T-helper 2 cell treated with Interferon-gamma antibody and Interleukin-4, amounts not matched to agents 5 μg/mL and 100 μg/mL, for 36 hours (primary cell): ENCODE results near the gene VPS33A.
"Not testable (repeated sequence)": the region's sequence is repeated elsewhere in the genome, so short reads cannot be mapped to it uniquely, and the experiment has no call there.

Experiments
- DNase-seq: peaks from one replicate; pipeline ENCODE4 v3.0.0; 2021; ENCODE audit warnings: low spot score
- H3K27ac Mint-ChIP-seq: one replicate; pipeline ENCODE4 v1.8.0; 2021; ENCODE audit warnings: mild to moderate bottlenecking, mixed read lengths
- H3K27me3 Mint-ChIP-seq: one replicate; pipeline ENCODE4 v1.8.0; 2021; ENCODE audit warnings: low read depth, mixed read lengths
- H3K36me3 Mint-ChIP-seq: one replicate; pipeline ENCODE4 v1.8.0; 2021; ENCODE audit warnings: low read depth, mixed read lengths
- H3K4me1 Mint-ChIP-seq: one replicate; pipeline ENCODE4 v1.8.0; 2021; ENCODE audit warnings: low read depth, mixed read lengths
- H3K4me3 Mint-ChIP-seq: one replicate; pipeline ENCODE4 v1.8.0; 2022; ENCODE audit warnings: mild to moderate bottlenecking, moderate library complexity, mixed read lengths
- H3K9me3 Mint-ChIP-seq: one replicate; pipeline ENCODE4 v1.8.0; 2021; ENCODE audit warnings: mixed read lengths

Gene VPS33A

DNA sequence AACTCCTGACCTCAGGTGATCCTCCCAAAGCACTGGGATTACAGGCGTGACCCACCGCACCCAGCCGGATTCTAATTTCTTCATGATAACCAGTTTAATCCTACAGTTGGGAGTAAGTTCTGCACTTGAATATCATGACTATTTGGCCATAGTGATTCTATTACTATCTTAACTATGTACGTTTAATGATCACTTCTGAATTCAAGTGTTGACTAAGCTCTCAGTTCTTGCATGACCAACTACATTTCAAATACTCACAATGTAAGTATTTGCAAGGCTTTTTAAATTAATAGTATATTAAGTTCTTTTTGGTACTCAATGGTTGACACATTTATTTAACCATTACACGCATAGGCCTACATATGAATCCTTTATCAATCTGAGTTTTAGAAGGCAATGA is 17.4 kb upstream of the VPS33A start:
- peaks cover 18% of the 10 kb centered on the region for H3K36me3 Mint-ChIP-seq
- H3K9me3 Mint-ChIP-seq: no peaks in the 10 kb centered on the region
- H3K4me3 Mint-ChIP-seq: no peak overlapping the region
- H3K27me3 Mint-ChIP-seq: no peaks in the 10 kb centered on the region
- peaks cover 7% of the 10 kb centered on the region for H3K4me1 Mint-ChIP-seq
- no peak for DNase-seq
- H3K27ac Mint-ChIP-seq: no peak overlapping the region

DNA sequence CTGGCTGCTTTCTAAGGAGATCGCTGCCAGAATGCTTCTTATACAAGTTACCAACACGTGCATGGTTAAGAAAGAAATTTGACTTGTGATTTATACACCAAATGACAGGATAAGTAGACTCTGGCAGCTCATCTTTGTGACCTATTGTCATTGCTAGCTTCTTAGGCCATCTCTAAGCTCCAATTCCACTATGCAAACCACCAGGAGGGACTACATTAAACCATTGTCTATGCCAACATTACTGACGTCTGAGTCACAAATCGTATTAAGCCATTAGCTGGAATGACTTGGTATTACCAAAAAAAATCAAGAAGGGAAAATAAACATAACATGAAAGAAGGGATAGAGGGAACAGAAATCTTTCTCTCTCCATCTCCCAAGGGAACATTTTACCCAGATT is 15.8 kb upstream of the VPS33A start:
- no peak overlapping the region for H3K27ac Mint-ChIP-seq
- H3K4me1 Mint-ChIP-seq: no peaks in the 10 kb centered on the region
- no peak overlapping the region for H3K4me3 Mint-ChIP-seq
- no peaks in the 10 kb centered on the region for H3K9me3 Mint-ChIP-seq
- H3K27me3 Mint-ChIP-seq: no peaks in the 10 kb centered on the region
- no peak for DNase-seq
- peaks cover 21% of the 10 kb centered on the region for H3K36me3 Mint-ChIP-seq

DNA sequence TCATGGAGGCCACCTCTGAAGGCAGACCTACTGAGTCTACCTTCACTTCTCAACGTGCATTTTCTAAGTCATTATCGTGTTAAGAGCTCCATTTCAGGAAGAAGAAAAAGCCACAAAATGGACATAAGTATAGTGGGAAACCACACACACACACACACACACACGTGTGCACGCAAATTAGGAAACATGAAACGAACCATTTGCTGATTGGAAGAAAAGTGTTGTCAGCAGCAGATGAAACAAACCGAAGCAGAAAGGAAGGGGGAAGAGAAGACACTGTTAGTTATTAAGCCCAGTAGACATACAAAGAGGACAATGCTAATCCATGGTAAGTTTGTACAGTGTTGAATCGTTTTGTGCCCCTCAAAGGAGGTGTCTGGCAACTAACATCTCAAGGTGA is 9.9 kb upstream of the VPS33A start:
- Mint-ChIP-seq H3K9me3 (no peaks in the 10 kb centered on the region), H3K36me3 (peaks cover 20% of the 10 kb centered on the region), H3K27ac (no peak overlapping the region), H3K4me1 (no peaks in the 10 kb centered on the region), H3K27me3 (no peaks in the 10 kb centered on the region), H3K4me3 (no peak overlapping the region)
- DNase-seq: no peak

DNA sequence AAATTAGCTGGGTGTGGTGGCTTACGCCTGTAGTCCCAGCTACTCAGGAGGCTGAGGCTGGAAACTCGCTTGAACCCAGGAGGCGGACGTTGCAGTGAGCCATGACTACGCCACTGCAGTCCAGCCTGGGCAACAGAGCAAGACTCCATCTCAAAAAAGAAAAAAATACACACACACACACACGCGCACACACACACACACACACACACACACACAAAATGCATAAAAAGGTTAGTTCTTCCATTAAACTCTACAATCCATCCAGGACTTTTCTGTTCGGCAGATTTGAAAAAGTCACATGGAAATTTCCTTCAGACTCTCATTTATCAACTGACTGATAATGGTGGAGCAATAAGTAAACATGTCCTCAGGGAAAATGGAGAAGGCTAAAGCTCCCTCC is 9.2 kb upstream of the VPS33A start:
- Mint-ChIP-seq H3K9me3 (no peaks in the 10 kb centered on the region), H3K4me1 (no peaks in the 10 kb centered on the region), H3K27ac (no peak overlapping the region), H3K36me3 (peaks cover 20% of the 10 kb centered on the region), H3K27me3 (no peaks in the 10 kb centered on the region), H3K4me3 (no peak overlapping the region)
- DNase-seq: no peak

DNA sequence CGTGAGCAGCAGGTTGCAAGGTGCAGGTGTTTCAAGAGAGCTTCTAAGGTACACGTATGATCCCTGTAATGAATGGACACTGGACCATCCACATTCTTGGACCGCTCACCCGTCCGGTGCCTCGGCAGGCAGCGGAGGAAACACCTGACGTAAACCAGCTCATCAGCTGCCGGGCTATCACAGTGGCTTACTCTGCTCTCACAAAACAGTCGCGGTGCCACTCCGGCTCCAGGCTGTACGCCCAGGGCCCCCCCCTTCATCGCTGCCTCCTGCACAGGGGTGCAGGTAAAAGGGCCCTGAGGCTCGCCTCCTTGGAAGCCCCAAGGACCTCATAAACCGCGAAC is 436 bp downstream of the VPS33A start:
- H3K9me3 Mint-ChIP-seq: no peaks in the 10 kb centered on the region
- DNase-seq: no peak
- peak overlapping the region; percentile 96 for H3K4me3 Mint-ChIP-seq
- H3K27ac Mint-ChIP-seq: peak overlapping the region; percentile 99
- peaks cover 15% of the 10 kb centered on the region for H3K4me1 Mint-ChIP-seq
- peaks cover 18% of the 10 kb centered on the region for H3K36me3 Mint-ChIP-seq
- H3K27me3 Mint-ChIP-seq: peaks cover 4% of the 10 kb centered on the region

DNA sequence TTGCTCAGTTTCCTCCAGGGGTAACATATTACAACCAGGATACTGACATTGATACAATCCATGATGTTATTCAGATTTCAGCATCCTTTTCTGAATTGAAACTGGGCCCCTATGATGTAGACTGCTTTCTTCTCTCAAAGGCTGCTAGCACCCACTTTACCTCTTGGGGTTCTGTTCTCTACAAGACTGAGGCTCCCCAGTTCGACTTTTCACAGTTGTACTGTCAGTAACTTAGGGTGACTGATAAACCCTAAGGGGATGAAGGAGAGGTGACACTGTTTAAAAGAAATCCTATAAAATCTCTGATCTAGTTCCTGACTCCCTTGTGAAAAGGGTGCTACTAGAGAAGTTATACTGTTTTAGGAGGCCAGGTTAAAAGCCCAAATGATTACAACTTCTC is 818 bp downstream of the VPS33A start:
- Mint-ChIP-seq H3K4me3 (peak overlapping the region; percentile 96), H3K27me3 (peaks cover 4% of the 10 kb centered on the region), H3K4me1 (peaks cover 15% of the 10 kb centered on the region), H3K36me3 (peaks cover 21% of the 10 kb centered on the region), H3K9me3 (no peaks in the 10 kb centered on the region), H3K27ac (peak overlapping the region; percentile 99)
- no peak for DNase-seq

DNA sequence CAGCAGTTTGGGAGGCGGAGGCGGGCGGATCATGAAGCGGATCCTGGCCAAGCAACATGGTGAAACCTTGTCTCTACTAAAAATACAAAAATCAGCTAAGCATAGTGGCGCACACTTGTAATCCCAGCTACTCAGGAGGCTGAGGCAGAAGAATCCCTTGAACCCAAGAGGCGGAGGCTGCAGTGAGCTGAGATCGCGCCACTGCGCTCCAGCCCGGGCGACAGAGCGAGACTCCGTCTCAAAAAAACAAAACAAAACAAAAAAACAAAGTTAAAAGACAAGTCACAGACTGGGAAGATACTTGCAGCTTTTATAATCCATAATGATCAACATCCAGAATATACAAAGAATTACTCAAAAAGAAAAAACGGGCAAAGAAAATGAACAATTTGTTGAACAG is 5.6 kb downstream of the VPS33A start:
- not testable (repeated sequence) for H3K27ac Mint-ChIP-seq, H3K27me3 Mint-ChIP-seq, H3K4me3 Mint-ChIP-seq

DNA sequence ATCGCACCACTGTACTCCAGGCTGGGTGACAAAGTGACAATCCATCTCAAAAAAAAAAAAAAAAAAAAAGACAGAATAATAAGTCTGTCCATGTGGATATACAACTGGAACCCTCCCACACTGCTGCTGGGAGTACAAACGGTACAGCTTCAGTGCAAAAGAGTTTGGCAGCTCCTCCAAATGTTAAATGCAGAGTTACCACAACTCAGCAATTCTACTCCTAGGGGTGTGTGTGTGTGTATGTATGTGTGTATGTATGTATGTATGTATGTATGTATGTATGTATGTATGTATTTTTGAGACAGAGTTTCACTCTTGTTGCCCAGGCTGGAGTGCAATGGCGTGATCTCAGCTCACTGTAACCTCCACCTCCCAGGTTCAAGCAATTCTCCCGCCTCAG is 7.4 kb downstream of the VPS33A start:
- not testable (repeated sequence) for H3K27me3 Mint-ChIP-seq, H3K27ac Mint-ChIP-seq, DNase-seq, H3K9me3 Mint-ChIP-seq, H3K4me1 Mint-ChIP-seq, H3K4me3 Mint-ChIP-seq
- peaks cover 50% of the 10 kb centered on the region for H3K36me3 Mint-ChIP-seq

More for the DNA sequence above, 5.6 kb downstream of the VPS33A start:
- H3K9me3 Mint-ChIP-seq, DNase-seq, H3K4me1 Mint-ChIP-seq: not testable (repeated sequence)
- peaks cover 45% of the 10 kb centered on the region for H3K36me3 Mint-ChIP-seq

DNA sequence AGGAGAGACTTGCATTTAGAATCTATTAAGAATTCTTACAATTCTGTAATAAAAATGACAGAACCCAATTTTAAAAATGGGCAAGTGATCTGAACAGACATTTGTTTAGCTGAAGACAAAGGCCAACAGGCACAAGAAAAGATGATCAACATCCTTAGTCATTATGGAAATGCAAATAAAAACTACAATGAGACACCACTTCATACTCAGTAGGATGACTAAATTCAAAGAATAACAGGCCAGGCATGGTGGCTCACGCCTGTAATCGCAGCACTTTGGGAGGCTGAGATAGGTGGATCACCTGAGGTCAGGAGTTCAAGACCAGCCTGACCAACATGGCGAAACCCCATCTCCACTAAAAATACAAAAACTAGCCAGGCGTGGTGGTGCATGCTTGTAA is 7.8 kb downstream of the VPS33A start:
- not testable (repeated sequence) for H3K4me1 Mint-ChIP-seq, H3K9me3 Mint-ChIP-seq, DNase-seq, H3K27me3 Mint-ChIP-seq, H3K4me3 Mint-ChIP-seq, H3K27ac Mint-ChIP-seq
- H3K36me3 Mint-ChIP-seq: peaks cover 47% of the 10 kb centered on the region

DNA sequence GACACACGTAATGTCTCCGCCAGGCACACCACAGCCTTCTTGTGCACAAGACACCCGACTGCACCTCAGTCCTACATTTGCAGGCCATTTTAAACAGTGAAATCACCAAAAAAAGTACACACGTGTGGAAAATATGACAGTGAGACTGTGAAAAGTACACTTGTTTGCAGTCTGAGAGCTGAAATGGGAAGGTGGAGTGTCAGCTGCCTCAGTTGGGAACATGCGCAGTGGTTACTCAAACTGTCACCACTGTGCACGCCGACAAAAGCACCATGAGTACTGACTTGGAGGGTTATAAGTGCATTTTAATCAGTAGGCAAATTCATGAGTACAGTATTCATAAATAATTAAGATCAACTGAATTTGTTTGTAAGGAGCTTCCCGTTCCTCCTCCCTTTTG is 15.8 kb downstream of the VPS33A start:
- peaks cover 25% of the 10 kb centered on the region for H3K36me3 Mint-ChIP-seq

DNA sequence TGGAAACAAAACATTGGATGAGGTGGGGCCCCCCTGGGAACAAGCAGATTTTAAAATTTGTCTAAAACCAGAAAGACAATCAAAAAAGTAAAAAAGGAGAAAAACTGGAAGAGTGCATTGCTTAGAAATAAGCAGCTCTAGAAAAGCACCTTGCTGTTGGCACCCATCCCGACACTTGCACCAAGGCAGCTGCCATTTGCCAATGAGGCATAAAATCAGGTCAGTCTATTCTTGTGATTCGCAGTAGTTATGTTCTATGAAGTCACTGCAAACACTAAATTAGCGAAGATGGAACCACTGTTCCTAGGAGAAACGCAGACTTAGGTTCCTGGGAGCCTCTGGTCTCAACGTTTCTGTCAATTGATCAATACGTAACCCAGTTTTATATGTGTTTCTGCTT is 16.2 kb downstream of the VPS33A start:
- Mint-ChIP-seq H3K27me3 (no peaks in the 10 kb centered on the region), H3K4me3 (no peak overlapping the region), H3K9me3 (no peaks in the 10 kb centered on the region), H3K27ac (no peak overlapping the region), H3K4me1 (peaks cover 4% of the 10 kb centered on the region), H3K36me3 (peaks cover 23% of the 10 kb centered on the region)
- no peak for DNase-seq

More for the DNA sequence above, 15.8 kb downstream of the VPS33A start:
- Mint-ChIP-seq H3K9me3 (no peaks in the 10 kb centered on the region), H3K4me1 (peaks cover 4% of the 10 kb centered on the region), H3K27me3 (no peaks in the 10 kb centered on the region), H3K4me3 (no peak overlapping the region), H3K27ac (no peak overlapping the region)
- DNase-seq: no peak

DNA sequence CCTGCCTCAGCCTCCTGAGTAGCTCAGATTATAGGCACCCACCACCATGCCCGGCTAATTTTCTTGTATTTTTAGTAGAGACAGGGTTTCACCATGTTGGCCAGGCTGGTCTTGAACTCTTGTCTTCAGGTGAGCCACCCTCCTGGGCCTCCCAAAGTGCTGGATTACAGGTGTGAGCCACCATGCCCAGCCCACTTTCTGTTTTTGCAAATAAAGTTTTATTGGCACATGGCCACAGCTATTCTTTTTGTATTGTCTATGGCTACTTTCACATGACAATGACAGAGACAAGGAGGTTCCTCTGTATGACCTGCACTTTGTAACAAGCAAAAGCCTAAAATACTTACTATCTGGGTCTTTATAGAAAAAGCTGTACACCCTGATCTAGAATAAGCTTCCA is 20.7 kb downstream of the VPS33A start:
- no peak for DNase-seq
- no peaks in the 10 kb centered on the region for H3K9me3 Mint-ChIP-seq
- peaks cover 18% of the 10 kb centered on the region for H3K4me1 Mint-ChIP-seq
- H3K36me3 Mint-ChIP-seq: peaks cover 26% of the 10 kb centered on the region
- peak overlapping the region; percentile 98 for H3K27ac Mint-ChIP-seq
- H3K27me3 Mint-ChIP-seq: no peaks in the 10 kb centered on the region
- peak overlapping the region; percentile 87 for H3K4me3 Mint-ChIP-seq

DNA sequence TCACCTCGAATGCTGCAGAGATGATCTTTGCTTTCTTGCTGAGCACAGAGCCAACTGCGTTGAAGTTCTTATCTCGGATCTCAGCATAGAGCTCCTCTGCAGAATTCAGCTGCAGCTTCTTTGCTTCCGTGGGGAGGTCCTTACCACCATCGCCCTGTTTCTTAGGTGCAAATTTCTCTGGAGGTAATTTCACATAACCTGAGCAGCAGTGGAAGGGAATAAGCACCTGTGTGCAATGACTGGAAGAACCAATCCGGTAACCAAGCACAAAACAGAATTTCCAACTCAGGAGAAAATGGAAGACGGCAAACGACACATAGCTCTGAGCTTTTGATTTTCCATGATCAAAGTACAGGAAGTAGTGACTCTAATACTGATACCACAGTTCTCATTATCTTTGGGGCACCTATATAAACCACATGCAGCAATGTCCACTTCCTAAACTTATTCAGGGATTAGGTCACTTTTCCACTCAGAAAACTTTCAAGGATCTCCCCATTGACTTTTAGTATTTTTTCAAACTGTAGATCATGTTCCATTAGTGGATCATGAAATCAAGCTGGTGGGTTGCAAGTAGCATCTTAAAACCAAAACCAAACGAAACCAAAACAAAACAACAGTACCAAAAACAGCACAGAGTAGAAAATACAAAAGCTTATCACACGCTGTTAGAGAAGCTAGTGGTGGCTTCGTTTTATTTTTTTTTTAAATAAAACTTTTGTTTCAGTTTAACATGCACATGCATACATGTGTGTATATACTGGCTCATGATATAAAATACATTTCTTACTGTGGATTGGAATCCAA is 21.5 kb downstream of the VPS33A start:
- peak; percentile 21 for DNase-seq
- H3K36me3 Mint-ChIP-seq: peaks cover 27% of the 10 kb centered on the region
- peaks cover 18% of the 10 kb centered on the region for H3K4me1 Mint-ChIP-seq
- peak overlapping the region; percentile 87 for H3K4me3 Mint-ChIP-seq
- no peaks in the 10 kb centered on the region for H3K27me3 Mint-ChIP-seq
- H3K9me3 Mint-ChIP-seq: no peaks in the 10 kb centered on the region
- H3K27ac Mint-ChIP-seq: peak overlapping the region; percentile 98

DNA sequence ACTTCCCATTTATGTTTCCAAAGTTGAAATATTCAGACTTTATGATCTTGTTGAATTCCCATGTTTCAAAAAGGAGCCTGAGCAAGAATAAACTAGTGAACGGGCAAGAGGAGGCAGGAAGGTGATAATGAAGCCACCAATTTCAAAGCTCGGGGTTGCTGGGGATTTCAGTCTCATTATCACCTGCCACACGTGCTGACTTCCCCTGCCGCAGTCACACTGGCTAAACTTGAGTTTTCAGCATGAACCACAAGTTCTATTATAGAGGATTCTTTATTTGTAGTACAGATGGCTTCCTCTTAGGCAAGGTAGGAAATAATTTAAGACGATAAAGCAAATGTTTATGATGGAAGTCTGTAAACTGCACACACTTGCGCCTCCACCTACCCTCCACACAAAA is 22.3 kb downstream of the VPS33A start:
- peaks cover 18% of the 10 kb centered on the region for H3K4me1 Mint-ChIP-seq
- no peak for DNase-seq
- peak overlapping the region; percentile 87 for H3K4me3 Mint-ChIP-seq
- H3K27me3 Mint-ChIP-seq: no peaks in the 10 kb centered on the region
- peak overlapping the region; percentile 98 for H3K27ac Mint-ChIP-seq
- no peaks in the 10 kb centered on the region for H3K9me3 Mint-ChIP-seq
- peaks cover 26% of the 10 kb centered on the region for H3K36me3 Mint-ChIP-seq

DNA sequence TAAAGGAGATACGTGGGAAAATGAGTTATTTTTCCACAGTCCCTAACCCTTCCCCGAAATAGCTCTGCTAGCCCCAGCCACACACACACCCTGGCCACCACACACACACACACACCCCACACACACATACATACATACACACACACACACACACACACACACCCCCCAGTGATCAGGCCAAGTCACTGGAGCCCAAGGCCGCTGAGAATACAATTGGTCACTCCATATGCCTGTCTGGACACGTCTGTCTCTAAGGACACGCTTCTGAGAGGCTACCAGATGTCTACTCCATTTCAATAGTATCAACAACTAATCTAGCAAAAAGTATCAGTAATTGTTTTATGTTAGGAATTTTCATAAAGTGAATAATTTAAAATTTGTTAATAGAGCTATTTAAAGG is 27.4 kb downstream of the VPS33A start:
- no peak for DNase-seq
- Mint-ChIP-seq H3K27ac (no peak overlapping the region), H3K4me1 (peaks cover 3% of the 10 kb centered on the region), H3K4me3 (no peak overlapping the region), H3K27me3 (no peaks in the 10 kb centered on the region), H3K36me3 (peaks cover 32% of the 10 kb centered on the region), H3K9me3 (no peaks in the 10 kb centered on the region)
